HEK293 (cell line): ENCODE measurements around the gene TNFRSF6B.
"Not testable (repeated sequence)": the region's sequence is repeated elsewhere in the genome, so short reads cannot be mapped to it uniquely, and the experiment has no call there.

ENCODE experiments used
- CTCF ChIA-PET: fragments of 350-600 bp; formaldehyde crosslinking; extraction: SDS; loops from one replicate; lab custom pipeline; 2021; ENCODE audit warnings: antibody characterized with exemption; lab: Yijun Ruan, JAX
- POLR2A ChIA-PET: fragments of 300-600 bp; formaldehyde crosslinking; extraction: SDS; loops from one replicate; lab custom pipeline; 2020; ENCODE audit warnings: antibody characterized with exemption, inconsistent platforms; lab: Yijun Ruan, JAX
- H3K27ac ChIP-seq: fragments of 200-500 bp; sonication (Bioruptor generic); 2 replicates; pipeline ENCODE4 v1.5.1; 2014; ENCODE audit warnings: low read depth, low read length, control low read depth, inconsistent platforms; ENCODE audit errors: extremely low read depth
- H3K36me3 ChIP-seq, 2 experiments: fragments of 200-500 bp in 1 of 2; sonication (Bioruptor generic) in 1 of 2; 1 replicate in 1 of 2; 2 replicates in 1 of 2; pipeline ENCODE4 v1.5.1; 2014 to 2017; ENCODE audit warnings: inconsistent platforms in 2 of 2, low read length in 2 of 2; ENCODE audit not compliant: control insufficient read depth in 2 of 2, insufficient read depth in 1 of 2
- H3K4me1 ChIP-seq: fragments of 200-500 bp; sonication (Bioruptor generic); 2 replicates; pipeline ENCODE4 v1.5.1; 2014; ENCODE audit warnings: mild to moderate bottlenecking, low read length, inconsistent platforms; ENCODE audit not compliant: control insufficient read depth, insufficient read depth
- H3K4me3 ChIP-seq: 2 replicates; pipeline ENCODE4 v1.5.1; 2011; ENCODE audit warnings: low read depth, mild to moderate bottlenecking, control low read depth, low read length, moderate library complexity
- H3K9me3 ChIP-seq: fragments of 200-500 bp; sonication (Bioruptor generic); 2 replicates; pipeline ENCODE4 v1.5.1; 2014; ENCODE audit warnings: low read depth, low read length, inconsistent platforms; ENCODE audit not compliant: control insufficient read depth, insufficient read depth
- EGR2 ChIP-seq: fragments of 450-650 bp; formaldehyde crosslinking; IDR thresholded peaks from 2 replicates; pipeline ENCODE4 v1.5.1; 2016; ENCODE audit warnings: low read depth, missing biosample characterization, missing genetic modification characterization
- GLI2 ChIP-seq: fragments of 450-650 bp; formaldehyde crosslinking; IDR thresholded peaks from 2 replicates; pipeline ENCODE4; 2017; ENCODE audit warnings: missing biosample characterization, missing genetic modification characterization, low read depth, borderline replicate concordance
- KLF1 ChIP-seq: fragments of 450-650 bp; formaldehyde crosslinking; IDR thresholded peaks from 2 replicates; pipeline ENCODE4 v1.5.1; 2016; ENCODE audit warnings: missing biosample characterization, missing genetic modification characterization
- MYNN ChIP-seq: fragments of 450-650 bp; formaldehyde crosslinking; IDR thresholded peaks from 2 replicates; pipeline ENCODE4 v1.5.1; 2016; ENCODE audit warnings: missing biosample characterization, missing genetic modification characterization, borderline replicate concordance
- YY1 ChIP-seq: fragments of 450-650 bp; formaldehyde crosslinking; IDR thresholded peaks from 2 replicates; pipeline ENCODE4 v1.5.1; 2018; ENCODE audit warnings: missing biosample characterization, missing genetic modification characterization
- YY2 ChIP-seq: fragments of 450-650 bp; formaldehyde crosslinking; IDR thresholded peaks from 2 replicates; pipeline ENCODE4 v1.5.1; 2016; ENCODE audit warnings: missing biosample characterization, missing genetic modification characterization
- ZNF133 ChIP-seq: fragments of 450-650 bp; formaldehyde crosslinking; IDR thresholded peaks from 2 replicates; pipeline ENCODE4 v1.5.1; 2016; ENCODE audit warnings: missing biosample characterization, missing genetic modification characterization
- ZNF16 ChIP-seq: fragments of 450-650 bp; formaldehyde crosslinking; IDR thresholded peaks from 2 replicates; pipeline ENCODE4 v1.5.1; 2016; ENCODE audit warnings: low read depth, missing biosample characterization, missing genetic modification characterization
- ZNF19 ChIP-seq: fragments of 450-650 bp; formaldehyde crosslinking; IDR thresholded peaks from 2 replicates; pipeline ENCODE4; 2016; ENCODE audit warnings: missing biosample characterization, missing genetic modification characterization, low read depth
- ZNF223 ChIP-seq: fragments of 450-650 bp; formaldehyde crosslinking; IDR thresholded peaks from 2 replicates; pipeline ENCODE4 v1.5.1; 2016; ENCODE audit warnings: missing biosample characterization, missing genetic modification characterization
- ZNF311 ChIP-seq: fragments of 450-650 bp; formaldehyde crosslinking; IDR thresholded peaks from 2 replicates; pipeline ENCODE4 v1.5.1; 2017; ENCODE audit warnings: missing biosample characterization, missing genetic modification characterization, borderline replicate concordance
- ZNF341 ChIP-seq: fragments of 450-650 bp; formaldehyde crosslinking; IDR thresholded peaks from 2 replicates; pipeline ENCODE4; 2016; ENCODE audit warnings: low read depth, missing biosample characterization, missing genetic modification characterization
- ZNF404 ChIP-seq: fragments of 450-650 bp; formaldehyde crosslinking; IDR thresholded peaks from 2 replicates; pipeline ENCODE4 v1.5.1; 2017; ENCODE audit warnings: missing biosample characterization, missing genetic modification characterization
- ZNF473 ChIP-seq: fragments of 450-650 bp; formaldehyde crosslinking; IDR thresholded peaks from 2 replicates; pipeline ENCODE4 v1.5.1; 2017; ENCODE audit warnings: missing biosample characterization, missing genetic modification characterization
- ZNF558 ChIP-seq: fragments of 450-650 bp; formaldehyde crosslinking; IDR thresholded peaks from 2 replicates; pipeline ENCODE4 v1.5.1; 2016; ENCODE audit warnings: missing biosample characterization, missing genetic modification characterization
- ZNF658 ChIP-seq: fragments of 450-650 bp; formaldehyde crosslinking; IDR thresholded peaks from 2 replicates; pipeline ENCODE4; 2016; ENCODE audit warnings: missing biosample characterization, missing genetic modification characterization
- ZNF707 ChIP-seq: fragments of 450-650 bp; formaldehyde crosslinking; IDR thresholded peaks from 2 replicates; pipeline ENCODE4 v1.5.1; 2016; ENCODE audit warnings: missing biosample characterization, missing genetic modification characterization
- TF ChIP-seq, protein P1 (sequence below): fragments of 450-650 bp; formaldehyde crosslinking; IDR thresholded peaks from 2 replicates; pipeline ENCODE4 v1.5.1; 2017; ENCODE audit warnings: missing biosample characterization, missing genetic modification characterization
- TF ChIP-seq, protein P2 (sequence below): fragments of 450-650 bp; formaldehyde crosslinking; IDR thresholded peaks from 2 replicates; pipeline ENCODE4 v1.5.1; 2016; ENCODE audit warnings: missing biosample characterization, missing genetic modification characterization

The TNFRSF6B gene

DNA sequence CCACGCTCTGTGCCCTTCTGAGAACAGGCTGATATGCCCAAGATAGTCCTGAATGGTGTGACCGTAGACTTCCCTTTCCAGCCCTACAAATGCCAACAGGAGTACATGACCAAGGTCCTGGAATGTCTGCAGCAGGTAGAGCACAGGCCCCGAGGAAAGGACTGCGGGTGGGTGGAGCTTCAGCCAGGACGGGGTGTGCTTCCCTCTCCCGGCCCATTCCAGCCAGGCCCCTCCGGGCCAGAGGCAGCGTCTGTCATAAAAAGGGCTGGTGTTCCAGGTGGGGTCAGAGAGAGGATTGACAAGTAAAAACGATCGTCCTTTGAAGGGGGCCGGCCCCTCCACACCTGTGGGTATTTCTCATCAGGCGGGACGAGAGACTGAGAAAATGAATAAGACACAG lies 37.1 kb upstream of the TNFRSF6B start:
- H3K9me3 ChIP-seq: no peaks in the 10 kb centered on the region
- ChIA-PET CTCF (no interaction called here), POLR2A (no interaction called here)
- H3K36me3 ChIP-seq: peaks cover 0 to 42% of the 10 kb centered on the region in 2 experiments; a peak in 1 of 3 replicates
- no peaks in the 10 kb centered on the region for H3K4me1 ChIP-seq
- H3K27ac ChIP-seq: no peak overlapping the region; the same call in 1 of the 2 replicates
- TF ChIP-seq YY2 (tag by site-specific recombination) (no peak), GLI2 (no peak), ZNF658 (no peak), YY1 (no peak), ZNF223 (tag by site-specific recombination) (no peak), ZNF707 (no peak), ZNF473 (tag by site-specific recombination) (no peak), ZNF341 (no peak), ZNF558 (no peak), ZNF19 (tag by site-specific recombination) (no peak), ZNF311 (no peak), ZNF404 (tag by site-specific recombination) (no peak), ZNF133 (tag by site-specific recombination) (no peak), MYNN (tag by site-specific recombination) (no peak), ZNF16 (tag by site-specific recombination) (no peak)
- H3K4me3 ChIP-seq: peak overlapping the region; percentile 93

DNA sequence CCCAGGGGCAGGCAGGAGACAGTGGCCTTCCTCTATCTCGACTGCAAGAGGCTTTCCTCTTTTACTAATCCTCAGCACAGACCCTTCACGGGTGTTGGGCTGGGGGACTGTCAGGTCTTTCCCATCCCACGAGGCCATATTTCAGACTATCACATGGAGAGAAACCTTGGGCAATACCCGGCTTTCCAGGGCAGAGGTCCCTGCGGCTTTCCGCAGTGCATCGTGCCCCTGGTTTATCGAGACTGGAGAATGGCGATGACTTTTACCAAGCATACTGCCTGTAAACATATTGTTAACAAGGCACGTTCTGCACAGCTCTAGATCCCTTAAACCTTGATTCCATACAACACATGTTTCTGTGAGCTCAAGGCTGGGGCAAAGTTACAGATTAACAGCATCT lies 36.3 kb upstream of the TNFRSF6B start:
- H3K27ac ChIP-seq, POLR2A ChIA-PET, CTCF ChIA-PET, H3K4me3 ChIP-seq, H3K4me1 ChIP-seq, H3K9me3 ChIP-seq: not testable (repeated sequence)
- H3K36me3 ChIP-seq: peaks cover 0 to 49% of the 10 kb centered on the region in 2 experiments; a peak in 1 of 3 replicates

DNA sequence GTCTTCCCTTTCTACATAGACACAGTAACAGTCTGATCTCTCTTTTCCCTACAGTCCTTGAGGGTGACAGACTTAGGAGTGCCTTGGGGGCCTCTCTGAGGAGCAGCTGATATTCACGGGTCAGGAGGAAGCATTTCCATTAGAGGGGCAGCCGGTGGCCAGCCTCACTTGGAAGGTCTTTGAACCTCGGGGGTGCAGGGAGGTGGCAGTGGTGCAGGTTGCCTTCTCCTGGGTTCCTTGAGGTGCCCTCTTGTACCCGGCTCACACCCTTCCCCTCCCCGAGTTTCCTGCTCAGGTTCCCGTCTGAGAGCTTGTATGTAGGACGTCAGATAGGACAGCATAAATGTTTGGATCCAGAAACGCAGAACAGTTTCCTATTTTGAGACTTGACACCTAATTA lies 35.8 kb upstream of the TNFRSF6B start:
- Histone ChIP-seq H3K4me1 (no peaks in the 10 kb centered on the region), H3K27ac (no peak overlapping the region), H3K9me3 (no peaks in the 10 kb centered on the region), H3K36me3 (peaks cover 0 to 54% of the 10 kb centered on the region in 2 experiments; a peak in 1 of 3 replicates)
- CTCF ChIA-PET: no interaction called here
- POLR2A ChIA-PET: no interaction called here
- TF ChIP-seq, protein P1, sequence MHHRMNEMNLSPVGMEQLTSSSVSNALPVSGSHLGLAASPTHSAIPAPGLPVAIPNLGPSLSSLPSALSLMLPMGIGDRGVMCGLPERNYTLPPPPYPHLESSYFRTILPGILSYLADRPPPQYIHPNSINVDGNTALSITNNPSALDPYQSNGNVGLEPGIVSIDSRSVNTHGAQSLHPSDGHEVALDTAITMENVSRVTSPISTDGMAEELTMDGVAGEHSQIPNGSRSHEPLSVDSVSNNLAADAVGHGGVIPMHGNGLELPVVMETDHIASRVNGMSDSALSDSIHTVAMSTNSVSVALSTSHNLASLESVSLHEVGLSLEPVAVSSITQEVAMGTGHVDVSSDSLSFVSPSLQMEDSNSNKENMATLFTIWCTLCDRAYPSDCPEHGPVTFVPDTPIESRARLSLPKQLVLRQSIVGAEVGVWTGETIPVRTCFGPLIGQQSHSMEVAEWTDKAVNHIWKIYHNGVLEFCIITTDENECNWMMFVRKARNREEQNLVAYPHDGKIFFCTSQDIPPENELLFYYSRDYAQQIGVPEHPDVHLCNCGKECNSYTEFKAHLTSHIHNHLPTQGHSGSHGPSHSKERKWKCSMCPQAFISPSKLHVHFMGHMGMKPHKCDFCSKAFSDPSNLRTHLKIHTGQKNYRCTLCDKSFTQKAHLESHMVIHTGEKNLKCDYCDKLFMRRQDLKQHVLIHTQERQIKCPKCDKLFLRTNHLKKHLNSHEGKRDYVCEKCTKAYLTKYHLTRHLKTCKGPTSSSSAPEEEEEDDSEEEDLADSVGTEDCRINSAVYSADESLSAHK: no peak
- TF ChIP-seq EGR2 (tag by site-specific recombination) (no peak), KLF1 (tag by site-specific recombination) (no peak)
- TF ChIP-seq, protein P2, sequence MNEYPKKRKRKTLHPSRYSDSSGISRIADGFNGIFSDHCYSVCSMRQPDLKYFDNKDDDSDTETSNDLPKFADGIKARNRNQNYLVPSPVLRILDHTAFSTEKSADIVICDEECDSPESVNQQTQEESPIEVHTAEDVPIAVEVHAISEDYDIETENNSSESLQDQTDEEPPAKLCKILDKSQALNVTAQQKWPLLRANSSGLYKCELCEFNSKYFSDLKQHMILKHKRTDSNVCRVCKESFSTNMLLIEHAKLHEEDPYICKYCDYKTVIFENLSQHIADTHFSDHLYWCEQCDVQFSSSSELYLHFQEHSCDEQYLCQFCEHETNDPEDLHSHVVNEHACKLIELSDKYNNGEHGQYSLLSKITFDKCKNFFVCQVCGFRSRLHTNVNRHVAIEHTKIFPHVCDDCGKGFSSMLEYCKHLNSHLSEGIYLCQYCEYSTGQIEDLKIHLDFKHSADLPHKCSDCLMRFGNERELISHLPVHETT: no peak
- TF ChIP-seq, all 188 proteins: peak for 0
- H3K4me3 ChIP-seq: no peak overlapping the region
